Measurements from ENCODE around the gene HPCA.

- no peak for TF ChIP-seq CTCF (IDR thresholded peaks at IDR 0.05)
- no peak for TF ChIP-seq POLR2A (IDR thresholded peaks at IDR 0.05)
Measured at GRCh38 chr1:32873484-32873883, 12.8 kb upstream of the HPCA start.
